NCI-H187 (cell line): ENCODE data around the gene NEK7.
"Not testable (repeated sequence)": the region's sequence is repeated elsewhere in the genome, so short reads cannot be mapped to it uniquely, and the experiment has no call there.

Experiments used
- DNase-seq, 2 experiments: peaks; one replicate each; lab custom pipeline; 2025; lab: John Stamatoyannopoulos, UW

Gene NEK7

DNA sequence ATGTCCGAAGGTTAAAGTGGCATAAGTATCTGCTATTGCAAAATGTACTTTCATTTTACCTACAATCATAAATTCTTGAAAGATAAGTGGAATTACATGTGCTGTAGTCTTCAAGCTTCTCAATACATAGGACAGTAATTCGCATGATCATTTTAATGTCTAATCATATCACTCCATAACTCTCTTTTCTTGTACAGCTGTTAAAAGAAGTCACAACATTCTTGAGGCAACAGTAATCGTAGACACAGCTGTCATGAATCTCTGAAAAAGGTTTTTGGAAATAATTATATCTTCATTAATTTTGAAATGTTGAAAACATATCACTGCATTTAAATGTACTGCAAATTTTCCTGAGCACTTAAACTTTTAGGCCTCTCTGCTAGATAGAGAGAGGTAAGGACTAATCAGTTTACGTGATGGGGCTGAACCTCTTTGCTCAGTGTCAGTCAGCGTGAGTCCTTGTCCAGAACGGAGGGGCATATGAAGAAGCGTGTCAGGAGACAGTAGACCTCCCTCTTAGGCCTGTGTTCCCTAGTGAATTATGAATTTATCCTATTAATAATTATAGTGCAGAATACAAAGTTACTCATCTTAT lies 133.4 kb downstream of the NEK7 start:
- no peak for DNase-seq

GRCh38 chr1:198291036-198291435 lies 134.2 kb downstream of the NEK7 start:
- DNase-seq: no peak

DNA sequence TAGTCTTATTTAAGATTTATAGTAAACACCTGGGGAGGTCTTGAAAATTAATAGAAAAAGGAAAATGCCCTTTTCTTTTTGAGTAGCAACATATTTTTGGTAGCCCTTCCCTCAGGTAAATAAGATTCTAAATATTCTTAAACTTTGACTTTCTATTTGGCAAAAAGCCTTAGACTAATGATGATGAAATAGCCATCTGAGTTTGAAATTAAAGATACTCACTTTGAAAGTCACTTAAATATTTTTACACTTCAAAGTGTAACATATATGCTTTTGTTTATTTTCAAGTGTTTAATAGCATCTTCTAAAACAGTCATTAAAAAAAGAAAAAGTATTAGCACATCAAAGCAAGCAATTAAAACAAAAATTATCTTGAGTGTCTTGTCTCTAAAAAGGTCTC lies 135.1 kb downstream of the NEK7 start:
- DNase-seq: no peak

GRCh38 chr1:198295225-198295624 lies 138.4 kb downstream of the NEK7 start:
- DNase-seq: no peak

DNA sequence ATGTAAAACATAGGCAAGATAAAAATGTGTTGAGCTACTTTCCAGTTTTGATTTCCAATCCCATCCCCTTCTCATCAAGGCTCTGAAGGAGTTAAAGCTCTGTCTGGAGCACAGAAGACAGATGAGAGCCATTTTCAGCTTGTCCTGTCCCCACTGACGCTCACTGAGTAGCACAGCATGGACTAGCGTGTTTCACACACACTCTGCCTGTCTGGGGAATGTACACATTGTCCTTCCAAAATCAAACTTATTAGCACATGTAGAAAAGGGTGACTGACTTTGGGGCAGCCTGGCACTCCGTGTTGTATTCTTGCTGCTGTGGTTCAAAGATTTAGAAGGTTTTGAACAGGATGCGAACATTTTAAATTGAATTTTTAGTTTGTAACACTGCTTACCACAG lies 139.2 kb downstream of the NEK7 start:
- no peak for DNase-seq

DNA sequence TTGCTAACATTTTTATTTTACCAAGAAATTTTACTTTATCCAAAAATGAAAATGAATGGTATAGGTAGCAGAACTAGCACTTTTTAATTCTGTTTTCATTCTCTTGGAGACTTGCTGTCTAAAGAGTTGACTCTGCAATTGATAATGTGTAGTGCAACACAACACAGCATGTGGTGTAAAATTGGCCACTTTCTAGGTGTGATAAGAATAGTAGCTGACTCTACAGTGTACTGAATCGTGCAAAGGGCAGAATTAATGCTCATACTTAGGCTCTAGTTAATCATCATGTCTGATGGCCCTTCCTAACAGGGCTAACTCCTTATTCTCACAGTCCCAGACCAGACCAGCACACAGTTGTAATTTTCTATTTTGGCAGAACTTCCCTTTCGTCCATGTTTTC lies 140.5 kb downstream of the NEK7 start:
- DNase-seq: no peak

- DNase-seq: no peak
Measured at GRCh38 chr1:198298640-198299039, 141.8 kb downstream of the NEK7 start.

DNA sequence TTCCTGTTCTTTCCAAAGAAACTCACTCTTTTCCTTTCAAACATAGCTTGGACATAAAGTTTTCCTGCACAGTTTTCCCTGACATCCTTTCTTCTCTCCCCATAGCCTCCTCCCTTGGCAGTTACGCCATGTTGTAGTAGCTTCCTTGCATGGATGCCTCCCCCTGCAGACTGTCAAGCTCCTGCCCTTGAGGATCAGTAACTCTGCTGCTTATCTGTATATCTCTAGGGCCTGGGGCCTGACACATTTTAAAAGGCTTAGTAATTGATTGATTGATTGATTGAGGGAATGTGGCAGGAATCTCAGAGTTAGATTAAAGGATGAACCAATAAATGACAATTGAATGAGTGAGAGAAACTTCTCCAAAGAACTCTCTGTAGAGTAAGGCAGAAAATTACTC lies 143.7 kb downstream of the NEK7 start:
- no peak for DNase-seq

DNA sequence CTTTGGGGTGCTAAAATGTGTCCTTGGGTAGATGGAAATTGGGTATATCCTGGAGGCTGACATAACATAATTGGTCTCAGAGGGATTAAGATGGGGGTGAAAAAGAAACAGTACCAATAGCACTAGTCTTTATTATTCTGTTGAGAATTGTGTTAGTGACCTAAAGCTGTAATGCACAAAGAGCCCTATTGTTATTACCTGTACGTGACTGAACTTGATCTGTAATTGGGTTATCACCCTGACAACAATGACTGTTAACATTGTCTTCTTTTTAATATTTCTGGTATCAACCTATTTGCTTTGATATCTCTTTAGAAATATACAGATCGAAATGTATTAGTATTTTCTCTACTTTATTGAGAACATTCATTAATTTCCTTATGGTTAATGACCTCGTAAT lies 147.6 kb downstream of the NEK7 start:
- no peak for DNase-seq

DNA sequence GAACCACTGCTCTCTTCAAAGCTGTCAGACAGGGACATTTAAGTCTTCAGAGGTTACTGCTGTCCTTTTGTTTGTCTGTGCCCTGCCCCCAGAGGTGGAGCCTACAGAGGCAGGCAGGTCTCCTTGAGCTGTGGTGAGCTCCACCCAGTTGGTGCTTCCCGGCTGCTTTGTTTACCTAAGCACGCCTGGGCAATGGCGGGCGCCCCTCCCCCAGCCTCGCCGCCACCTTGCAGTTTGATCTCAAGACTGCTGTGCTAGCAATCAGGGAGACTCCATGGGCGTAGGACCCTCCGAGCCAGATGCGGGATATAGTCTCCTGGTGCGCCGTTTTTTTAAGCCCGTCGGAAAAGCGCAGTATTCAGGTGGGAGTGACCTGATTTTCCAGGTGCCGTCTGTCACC lies 158.0 kb downstream of the NEK7 start:
- DNase-seq: not testable (repeated sequence)

DNA sequence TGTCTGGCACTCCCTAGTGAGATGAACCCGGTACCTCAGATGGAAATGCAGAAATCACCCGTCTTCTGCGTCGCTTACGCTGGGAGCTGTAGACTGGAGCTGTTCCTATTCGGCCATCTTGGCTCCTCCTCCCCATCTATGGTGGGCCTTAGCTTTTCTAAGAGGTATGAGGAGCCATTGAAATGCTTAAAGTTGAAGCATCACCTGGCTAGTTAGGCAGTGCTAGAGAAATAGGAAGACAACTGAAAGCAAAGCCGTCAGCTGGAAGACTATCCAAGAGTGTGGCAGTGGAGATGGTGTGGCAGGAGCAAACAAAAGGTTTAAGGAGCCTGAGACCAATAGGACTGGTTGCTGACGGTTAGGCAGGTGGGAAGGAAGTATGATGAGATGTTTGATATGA lies 158.5 kb downstream of the NEK7 start:
- DNase-seq: not testable (repeated sequence)

GRCh38 chr1:198316546-198317100 lies 159.8 kb downstream of the NEK7 start:
- no peak for DNase-seq

- no peak for DNase-seq
Measured at GRCh38 chr1:198318085-198318484, 161.3 kb downstream of the NEK7 start.

DNA sequence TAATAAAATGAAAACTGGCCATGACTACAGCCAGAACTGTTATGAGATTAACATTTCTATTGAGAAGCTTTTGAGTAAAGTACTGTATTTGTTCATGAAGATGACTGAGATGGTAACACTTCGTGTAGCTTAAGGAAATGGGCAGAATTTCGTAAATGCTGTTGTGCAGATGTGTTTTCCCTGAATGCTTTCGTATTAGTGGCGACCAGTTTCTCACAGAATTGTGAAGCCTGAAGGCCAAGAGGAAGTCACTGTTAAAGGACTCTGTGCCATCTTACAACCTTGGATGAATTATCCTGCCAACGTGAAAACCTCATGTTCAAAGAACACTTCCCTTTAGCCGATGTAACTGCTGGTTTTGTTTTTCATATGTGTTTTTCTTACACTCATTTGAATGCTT lies 164.0 kb downstream of the NEK7 start:
- DNase-seq: no peak

DNA sequence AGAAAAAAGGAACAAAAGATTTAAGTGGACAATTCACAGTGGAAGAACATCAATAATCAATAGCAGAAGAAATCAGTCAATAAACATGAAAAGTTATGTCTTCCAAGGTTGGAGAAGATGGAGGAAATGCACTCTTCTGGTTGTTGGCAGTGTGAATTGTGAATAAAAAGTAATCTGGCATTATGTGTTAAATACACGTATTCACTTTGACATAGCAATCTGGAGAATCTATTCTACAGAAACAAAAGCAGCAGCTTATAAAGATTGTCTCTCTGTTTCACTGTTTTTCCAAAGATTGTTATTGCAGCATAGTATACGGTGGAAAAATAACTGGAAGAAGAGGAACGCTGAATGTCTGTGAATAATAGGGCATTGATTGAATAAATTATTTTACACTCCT lies 169.4 kb downstream of the NEK7 start:
- no peak for DNase-seq

- no peak for DNase-seq
Measured at GRCh38 chr1:198326915-198327314, 170.1 kb downstream of the NEK7 start.

DNA sequence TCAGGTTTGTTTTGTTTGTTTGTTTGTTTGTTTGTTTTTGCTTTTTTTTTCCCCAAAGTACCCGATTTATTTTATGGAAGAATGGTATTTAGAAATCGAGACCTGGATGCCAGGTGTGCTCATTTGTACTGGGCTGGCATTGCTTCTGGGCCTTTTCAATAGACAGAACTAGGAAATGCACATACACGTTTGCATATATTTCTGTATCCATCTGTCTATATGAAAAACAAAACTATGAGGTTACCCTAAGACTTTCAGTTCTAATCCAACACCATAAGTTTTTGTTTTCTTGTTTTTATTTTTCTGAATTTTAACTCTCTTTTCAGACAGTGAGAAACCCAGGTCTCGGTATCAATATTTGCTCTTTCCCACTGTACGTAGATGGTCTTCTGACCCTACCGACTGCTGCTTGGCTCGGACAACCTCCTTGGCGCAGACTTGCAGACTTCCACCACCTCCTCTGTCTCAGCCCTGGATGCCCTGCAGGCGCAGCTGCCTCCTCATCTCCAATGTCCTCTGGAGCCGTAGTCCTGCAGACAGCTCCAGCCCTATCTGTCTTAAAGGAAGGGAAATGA lies 171.7 kb downstream of the NEK7 start:
- DNase-seq: no peak

DNA sequence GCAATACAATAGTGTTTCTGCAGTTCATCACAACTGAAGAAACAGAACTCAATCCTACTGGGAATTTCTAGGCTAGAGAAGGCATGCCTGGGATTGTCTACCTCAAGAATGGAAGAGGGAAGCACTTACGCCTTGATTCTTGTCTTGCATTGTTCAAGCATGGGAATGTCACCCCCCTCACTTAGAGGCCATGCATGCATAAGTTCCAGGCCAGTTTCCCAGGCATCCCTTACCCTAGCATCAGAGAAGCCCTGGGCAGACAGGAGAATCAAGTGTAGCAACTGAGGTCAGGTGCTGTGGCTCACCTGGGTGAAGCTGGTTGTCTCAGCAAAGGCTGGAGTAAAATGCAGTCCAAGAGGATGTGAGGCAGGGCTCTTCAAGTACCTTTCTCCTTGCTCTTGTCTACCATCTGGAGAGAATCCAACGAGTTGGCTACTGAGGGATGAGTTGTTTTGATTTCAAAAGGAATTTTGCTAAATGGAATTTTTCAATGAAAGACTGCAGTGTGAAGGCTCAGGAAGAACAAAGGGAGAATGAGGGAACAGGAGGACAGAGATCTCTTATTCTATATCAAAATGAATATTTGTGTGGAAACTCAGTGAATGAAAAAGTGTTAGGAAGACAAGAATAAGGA lies 174.3 kb downstream of the NEK7 start:
- DNase-seq: no peak

- no peak for DNase-seq
Measured at GRCh38 chr1:198333744-198334143, 176.9 kb downstream of the NEK7 start.

DNA sequence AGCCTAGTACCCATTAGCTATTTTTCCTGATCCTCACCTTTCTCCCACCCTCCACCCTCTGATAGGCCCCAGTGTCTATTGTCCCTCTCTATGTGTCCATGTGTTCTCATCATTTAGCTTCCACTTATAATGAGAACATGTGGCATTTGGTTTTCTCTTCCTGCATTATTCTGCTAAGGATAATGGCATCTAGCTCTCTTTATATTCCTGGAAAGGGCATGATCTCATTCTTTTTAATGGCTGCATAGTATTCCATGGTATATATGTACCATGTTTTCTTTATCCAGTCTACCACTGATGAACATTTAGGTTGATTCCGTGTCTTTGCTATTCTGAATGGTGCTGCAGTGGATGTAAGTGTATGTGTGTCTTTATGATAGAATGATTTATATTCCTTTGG lies 178.9 kb downstream of the NEK7 start:
- DNase-seq: no peak

- DNase-seq: no peak
Measured at GRCh38 chr1:198337886-198338285, 181.1 kb downstream of the NEK7 start.

- DNase-seq: no peak
Measured at GRCh38 chr1:198340139-198340538, 183.3 kb downstream of the NEK7 start.

- DNase-seq: no peak
Measured at GRCh38 chr1:198346178-198346577, 189.4 kb downstream of the NEK7 start.

DNA sequence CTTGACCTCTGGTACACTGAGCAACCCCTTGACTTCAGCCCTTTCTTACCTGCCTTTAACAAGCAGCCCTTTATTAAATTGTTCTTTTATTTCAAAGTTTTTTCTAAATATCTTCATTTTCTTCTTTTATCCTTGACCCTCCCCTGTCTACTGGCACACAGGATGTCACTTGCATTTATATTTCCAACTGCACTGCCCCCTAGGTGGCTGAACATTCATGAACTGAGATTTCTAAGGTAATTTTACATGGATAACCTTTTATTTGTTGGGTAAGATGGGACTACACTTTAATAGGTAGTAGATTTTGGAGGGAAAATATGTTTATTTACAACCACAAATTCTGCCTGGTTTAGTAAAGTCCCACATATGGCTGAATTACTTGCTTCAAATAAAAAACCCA lies 193.7 kb downstream of the NEK7 start:
- no peak for DNase-seq
